GM21576 (cell line): Measurements from ENCODE around the gene APC.

Experiments
- ATAC-seq: cut with Tn5 transposase; IDR thresholded peaks from one replicate; pipeline ENCODE4 v1.9.1; 2021; ENCODE audit warnings: mild to moderate bottlenecking, moderate library complexity; ENCODE audit not compliant: unreplicated experiment

Gene APC

GRCh38 chr5:112776301-112776856 is 38.7 kb downstream of the APC start:
- no peak for ATAC-seq

- no peak for ATAC-seq
These were observed 41.8 kb downstream of the APC start for GRCh38 chr5:112779531-112779930.

GRCh38 chr5:112784726-112785125 is 47.0 kb downstream of the APC start:
- no peak for ATAC-seq

DNA sequence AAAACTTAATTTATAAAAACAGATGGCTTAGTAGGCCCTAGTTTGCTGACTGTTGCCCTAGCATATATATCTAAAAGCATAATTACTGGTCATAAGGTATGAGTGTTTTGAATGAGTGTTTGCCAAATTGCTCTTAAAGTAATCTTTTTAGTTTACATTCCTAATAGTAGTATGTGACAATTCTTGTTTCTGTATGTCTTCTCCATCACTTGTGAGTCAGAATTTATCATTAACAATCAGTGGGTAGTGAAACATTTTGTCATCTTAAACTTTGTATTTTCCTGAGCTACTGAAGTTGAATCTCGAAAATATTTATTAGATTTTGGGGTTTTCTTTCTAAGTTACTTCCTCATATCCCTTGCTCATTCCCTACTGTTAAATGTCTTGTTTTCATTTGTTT is 49.6 kb downstream of the APC start:
- ATAC-seq = no peak

DNA sequence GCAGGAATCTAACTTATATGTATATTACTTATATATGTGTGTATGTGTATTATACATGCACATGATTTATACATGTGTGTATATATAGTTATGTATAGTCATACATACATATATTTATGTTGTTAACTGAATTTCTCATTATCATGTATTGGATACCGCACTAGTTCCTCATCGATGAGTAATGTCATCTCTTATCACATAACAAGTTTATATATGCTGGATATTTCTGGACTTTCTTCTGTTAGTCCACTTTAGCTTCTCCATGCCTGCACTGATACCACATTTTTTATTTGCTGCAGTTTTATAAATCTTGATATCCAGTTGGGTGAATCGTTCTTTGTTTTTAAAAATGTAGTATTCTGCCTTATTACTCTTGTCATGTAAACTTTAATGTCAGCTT is 50.2 kb downstream of the APC start:
- no peak for ATAC-seq

DNA sequence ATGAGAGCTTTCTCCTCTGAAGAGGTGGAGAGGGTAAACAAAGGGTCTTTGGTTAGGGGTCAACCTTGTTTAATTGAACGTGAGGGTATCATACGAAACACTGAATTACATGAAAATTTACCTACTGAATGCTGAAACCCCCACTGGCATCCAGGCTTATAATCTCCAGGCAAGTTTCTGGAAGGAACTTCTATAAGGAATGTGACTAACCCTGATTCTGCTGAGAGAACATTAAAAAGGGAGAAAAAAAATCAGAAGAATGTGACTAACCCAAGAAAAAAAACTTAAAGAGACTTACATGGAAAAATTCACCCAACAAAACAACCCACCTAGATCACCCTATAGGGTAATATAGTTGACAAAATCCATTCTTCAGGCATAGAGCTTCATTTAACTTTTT is 55.5 kb downstream of the APC start:
- no peak for ATAC-seq

- no peak for ATAC-seq
These were observed 56.7 kb downstream of the APC start for GRCh38 chr5:112794410-112794809.

DNA sequence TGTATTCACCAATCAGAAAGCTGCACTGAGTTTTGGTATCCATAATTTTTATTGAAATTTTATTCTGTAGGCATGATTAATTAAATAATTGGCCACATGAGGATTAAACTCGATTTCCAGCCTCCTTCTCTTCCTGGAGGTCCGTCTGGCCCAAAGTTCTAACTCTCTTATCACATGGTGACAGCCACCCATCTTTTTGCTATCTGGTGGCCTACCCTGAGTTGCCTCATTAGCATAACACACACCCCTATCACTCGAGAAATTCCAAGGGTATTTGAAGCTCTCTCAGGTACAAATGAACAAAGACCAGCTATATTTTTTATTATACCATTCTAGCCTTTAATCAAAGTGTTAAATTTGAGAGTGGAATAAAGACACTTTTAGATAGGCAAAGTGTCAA is 57.7 kb downstream of the APC start:
- no peak for ATAC-seq

DNA sequence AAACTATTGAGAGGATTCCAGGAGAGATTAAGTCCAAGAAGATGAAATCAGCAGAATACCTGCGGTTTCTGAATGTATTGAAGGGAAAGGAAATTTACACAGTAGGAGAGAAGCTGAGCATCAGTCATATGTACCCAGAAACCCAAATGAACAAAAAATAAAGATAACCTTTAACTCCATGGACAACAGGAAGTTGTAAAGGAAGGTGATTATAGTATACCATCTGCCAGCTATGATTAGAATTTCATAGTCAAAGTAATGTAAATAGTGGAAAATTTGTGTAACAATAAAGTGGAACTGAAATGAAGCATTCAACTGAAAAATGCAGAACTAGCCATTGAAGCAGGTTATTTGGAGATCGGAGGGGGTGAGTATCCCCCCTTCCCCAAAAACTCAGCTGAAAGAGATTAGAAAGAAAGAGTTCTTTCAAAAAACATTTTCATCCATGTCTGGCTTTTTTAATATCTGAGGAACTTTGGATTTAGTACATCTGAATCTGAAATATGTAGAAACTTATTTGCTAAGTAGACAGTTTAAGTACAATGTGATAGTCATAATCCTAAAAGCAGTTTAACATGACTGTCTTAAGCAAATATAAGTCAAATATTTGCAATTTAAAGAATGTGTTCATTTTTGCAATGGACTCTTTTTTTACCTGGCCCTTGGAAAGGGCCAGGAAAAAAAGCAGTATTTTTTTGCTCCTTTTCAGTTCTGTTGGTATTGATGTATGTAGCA is 58.4 kb downstream of the APC start:
- ATAC-seq = no peak

GRCh38 chr5:112799661-112800060 is 62.0 kb downstream of the APC start:
- ATAC-seq = no peak

DNA sequence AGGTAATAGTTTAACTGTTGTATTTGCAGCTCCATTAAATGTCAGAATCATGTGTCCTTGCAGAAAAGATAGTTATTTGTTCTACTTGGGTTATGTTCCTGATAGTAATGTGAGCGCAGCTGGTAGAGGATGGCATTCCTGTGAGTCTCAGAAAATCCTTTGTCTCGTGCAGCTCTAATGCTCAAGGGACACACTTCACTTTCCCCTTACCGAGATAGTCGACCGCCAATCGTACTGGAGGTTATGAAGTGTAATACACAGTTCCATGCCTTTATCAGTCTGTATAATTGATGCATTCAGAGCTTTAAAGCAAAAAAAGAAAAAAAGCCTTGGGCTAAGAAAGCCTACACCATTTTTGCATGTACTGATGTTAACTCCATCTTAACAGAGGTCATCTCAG is 63.2 kb downstream of the APC start:
- no peak for ATAC-seq

- ATAC-seq = no peak
These were observed 73.3 kb downstream of the APC start for GRCh38 chr5:112811023-112811422.

DNA sequence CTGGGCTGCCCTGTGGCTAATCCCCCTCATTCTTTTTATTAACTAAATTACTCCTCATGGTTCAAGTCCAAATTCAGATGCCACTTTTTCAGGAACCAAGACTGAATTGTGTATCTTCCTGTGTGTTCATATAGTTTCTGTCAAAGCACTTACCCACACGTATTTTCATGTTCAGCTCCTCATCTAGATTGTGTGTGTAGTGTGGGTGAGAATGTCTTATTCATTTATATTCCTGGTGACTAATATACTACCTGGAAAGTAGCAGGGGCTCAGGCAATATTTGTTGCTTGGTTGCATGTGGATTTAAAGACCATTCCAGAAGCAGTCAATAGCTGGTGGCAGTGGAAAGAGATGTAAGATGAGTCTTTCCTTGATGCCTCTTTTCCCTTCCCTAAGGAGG is 74.9 kb downstream of the APC start:
- ATAC-seq = no peak

- ATAC-seq = no peak
These were observed 82.6 kb downstream of the APC start for GRCh38 chr5:112820246-112820645.

GRCh38 chr5:112822456-112822855 is 84.8 kb downstream of the APC start:
- ATAC-seq = no peak

DNA sequence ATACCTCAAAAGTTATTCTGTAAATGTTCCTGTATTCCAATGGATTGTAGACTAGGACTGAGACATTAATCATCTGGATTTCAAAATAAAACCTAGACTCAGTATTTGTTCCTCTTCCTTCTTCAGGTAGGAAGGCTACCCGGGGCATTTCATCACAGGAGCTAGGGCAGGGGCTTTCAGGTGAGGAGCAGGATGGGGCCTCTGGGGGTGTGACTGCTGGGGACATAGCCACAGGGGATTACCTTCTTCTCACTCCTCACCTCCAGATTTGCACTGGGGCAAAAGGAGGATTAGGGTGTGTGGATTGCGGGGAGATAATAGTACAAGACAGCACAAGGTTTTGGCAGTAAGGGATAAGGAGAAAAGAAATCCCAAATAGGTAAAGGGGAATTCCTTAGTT is 85.5 kb downstream of the APC start:
- no peak for ATAC-seq

GRCh38 chr5:112823656-112824055 is 86.0 kb downstream of the APC start:
- ATAC-seq = no peak

- no peak for ATAC-seq
These were observed 86.5 kb downstream of the APC start for GRCh38 chr5:112824197-112824596.

DNA sequence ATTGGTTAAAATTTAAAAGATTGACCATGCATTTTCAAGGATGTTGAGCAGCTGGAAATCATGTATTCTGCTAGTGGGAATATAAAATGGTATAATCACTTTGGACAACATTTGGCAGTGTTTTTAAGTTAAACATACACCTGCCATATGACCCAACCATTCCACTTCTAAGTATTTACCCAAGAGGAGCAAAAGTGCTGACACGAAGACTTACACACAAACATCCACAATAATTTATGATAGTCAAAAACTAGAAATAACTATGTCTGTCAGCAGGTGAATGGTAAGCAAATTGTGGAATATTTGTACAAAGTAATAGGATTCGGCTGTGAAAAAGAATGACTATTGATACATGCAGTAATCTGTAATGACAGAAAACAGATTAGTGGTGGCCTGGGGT is 92.7 kb downstream of the APC start:
- ATAC-seq = no peak

- ATAC-seq = no peak
These were observed 96.3 kb downstream of the APC start for GRCh38 chr5:112833971-112834370.

- ATAC-seq = no peak
These were observed 106.8 kb downstream of the APC start for GRCh38 chr5:112844489-112844888.

GRCh38 chr5:112846556-112846955 is 108.9 kb downstream of the APC start:
- no peak for ATAC-seq

DNA sequence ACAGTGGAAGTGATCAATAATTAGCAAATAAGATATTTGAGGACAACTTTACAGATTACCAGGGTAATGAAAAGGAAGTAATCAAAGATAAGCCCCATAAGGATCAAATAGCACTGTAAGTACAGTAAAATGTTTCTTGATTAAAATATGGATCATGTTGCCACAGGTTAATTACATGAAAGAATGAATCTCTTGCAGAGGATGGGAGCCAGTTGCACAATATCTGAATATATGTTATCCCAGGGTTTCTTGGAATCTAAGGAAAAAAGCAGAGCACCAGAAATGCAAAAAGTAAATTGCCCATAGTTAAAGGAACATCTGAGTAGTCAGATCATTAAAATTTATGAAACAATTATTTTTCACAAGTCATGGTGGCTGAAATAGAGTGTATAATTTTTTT is 109.6 kb downstream of the APC start:
- no peak for ATAC-seq
